ENCODE data around the gene SORL1. TPM values are rescaled to one million over a fixed set of nuclear protein-coding genes. Genes with fewer than 3 reads are reported as not detected.

Gene SORL1
- total RNA-seq, 2 experiments from 2014 or later = 228 to 411 TPM

DNA sequence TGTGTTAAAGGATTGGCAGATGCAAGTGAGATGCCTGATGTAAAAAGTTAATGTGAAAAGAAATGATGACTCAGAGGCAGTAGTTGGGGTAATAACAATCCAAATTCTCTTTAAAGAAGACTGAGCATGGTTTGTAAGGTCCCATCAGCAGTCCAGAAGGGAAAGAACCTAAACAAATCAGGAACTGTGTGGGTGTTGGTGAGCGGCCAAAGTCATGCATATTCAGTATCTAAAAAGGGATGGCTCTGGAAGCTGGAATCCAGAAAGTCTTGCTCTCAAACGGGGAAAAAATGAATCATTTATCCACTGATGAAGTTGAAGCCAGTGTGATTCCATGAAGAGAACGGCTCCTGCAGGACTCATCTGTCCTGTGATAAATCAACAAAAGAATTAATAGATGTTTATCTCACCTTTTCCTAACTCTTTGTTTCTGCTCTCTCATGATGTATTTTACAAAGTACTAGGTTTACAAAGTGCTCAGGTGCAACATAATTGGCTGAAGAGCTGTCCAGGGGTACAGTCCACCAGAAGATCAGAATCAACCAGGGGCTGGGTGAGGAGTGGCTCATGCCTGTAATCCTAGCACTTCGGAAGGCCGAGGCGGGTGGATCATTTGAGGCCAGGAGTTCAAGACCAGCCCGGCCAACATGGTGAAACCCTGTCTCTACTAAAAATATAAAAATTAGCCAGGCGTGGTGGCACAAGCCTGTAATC is 21.1 kb downstream of the SORL1 start:
- no peaks in the 10 kb centered on the region for H3K9me3 ChIP-seq (ENCODE audit: low read length)
- no peak overlapping the region for H3K4me2 ChIP-seq (ENCODE audit: low read length)
- TF ChIP-seq, protein P1, sequence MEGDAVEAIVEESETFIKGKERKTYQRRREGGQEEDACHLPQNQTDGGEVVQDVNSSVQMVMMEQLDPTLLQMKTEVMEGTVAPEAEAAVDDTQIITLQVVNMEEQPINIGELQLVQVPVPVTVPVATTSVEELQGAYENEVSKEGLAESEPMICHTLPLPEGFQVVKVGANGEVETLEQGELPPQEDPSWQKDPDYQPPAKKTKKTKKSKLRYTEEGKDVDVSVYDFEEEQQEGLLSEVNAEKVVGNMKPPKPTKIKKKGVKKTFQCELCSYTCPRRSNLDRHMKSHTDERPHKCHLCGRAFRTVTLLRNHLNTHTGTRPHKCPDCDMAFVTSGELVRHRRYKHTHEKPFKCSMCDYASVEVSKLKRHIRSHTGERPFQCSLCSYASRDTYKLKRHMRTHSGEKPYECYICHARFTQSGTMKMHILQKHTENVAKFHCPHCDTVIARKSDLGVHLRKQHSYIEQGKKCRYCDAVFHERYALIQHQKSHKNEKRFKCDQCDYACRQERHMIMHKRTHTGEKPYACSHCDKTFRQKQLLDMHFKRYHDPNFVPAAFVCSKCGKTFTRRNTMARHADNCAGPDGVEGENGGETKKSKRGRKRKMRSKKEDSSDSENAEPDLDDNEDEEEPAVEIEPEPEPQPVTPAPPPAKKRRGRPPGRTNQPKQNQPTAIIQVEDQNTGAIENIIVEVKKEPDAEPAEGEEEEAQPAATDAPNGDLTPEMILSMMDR (conservative IDR thresholded peaks at IDR 0.05; ENCODE audit: low read length) = no peak
- TF ChIP-seq EZH2phosphoT487 (IDR thresholded peaks at IDR 0.05; ENCODE audit: borderline replicate concordance, low read depth, low read length) = no peak
- intact Hi-C loops (cut with micrococcal nuclease; ENCODE audit: unreplicated experiment) = no loop called here
- no peaks in the 10 kb centered on the region for H3K9me2 ChIP-seq (ENCODE audit: insufficient read depth, low read length)
- H4K20me1 ChIP-seq (ENCODE audit: insufficient read depth, low read length) = peaks cover 37% of the 10 kb centered on the region
- H3K79me2 ChIP-seq (ENCODE audit: insufficient read depth, low read depth, low read length) = peaks cover 98% of the 10 kb centered on the region
- no peak overlapping the region for H3K27ac ChIP-seq (ENCODE audit: low read depth, low read length, poor library complexity, severe bottlenecking)
- DNase-seq (ENCODE audit: low spot score) = no peak
- POLR2A ChIA-PET = interaction anchor here (0.6 to 1.8 kb wide), 2 partner anchors 11 to 121 kb away, joined by 3 to 8 read pairs; no protein-coding TSS in a partner anchor
- peaks cover 98% of the 10 kb centered on the region for H3K36me3 ChIP-seq (ENCODE audit: insufficient read depth, low read length)
- peaks cover 15% of the 10 kb centered on the region for H3K4me1 ChIP-seq (ENCODE audit: insufficient read depth, low read length, poor library complexity, severe bottlenecking)
- no peak overlapping the region for H3K4me3 ChIP-seq (ENCODE audit: low read depth, low read length, poor library complexity, severe bottlenecking)
- H2AFZ ChIP-seq (ENCODE audit: low read length) = no peak overlapping the region
- no TSS peak for BruUV-seq (replicated peaks)
- CTCF ChIA-PET (ENCODE audit: unreplicated experiment) = no interaction called here

DNA sequence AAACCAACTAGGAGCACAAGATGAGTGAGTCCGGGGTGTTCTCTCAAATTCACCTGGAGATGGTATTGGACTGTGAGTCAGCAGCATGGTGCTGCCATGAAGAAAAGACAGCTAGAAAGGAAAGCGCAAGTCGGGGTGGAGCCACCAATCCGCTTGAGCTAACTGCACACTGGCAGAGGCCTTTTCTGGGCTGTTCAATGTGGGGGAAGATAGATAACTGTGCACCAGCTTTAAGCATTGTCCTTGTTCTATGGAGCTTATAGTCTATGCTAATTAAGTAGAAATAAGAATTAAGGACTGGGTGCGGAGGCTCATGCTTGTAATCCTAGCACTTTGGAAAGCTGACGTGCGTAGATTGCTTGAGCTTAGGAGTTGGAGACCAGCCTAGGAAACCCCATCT is 22.6 kb downstream of the SORL1 start:
- H3K79me2 ChIP-seq (ENCODE audit: insufficient read depth, low read depth, low read length) = peaks cover 98% of the 10 kb centered on the region
- H3K4me2 ChIP-seq (ENCODE audit: low read length) = no peak overlapping the region
- H2AFZ ChIP-seq (ENCODE audit: low read length) = no peak overlapping the region
- no peak overlapping the region for H3K4me3 ChIP-seq (ENCODE audit: low read depth, low read length, poor library complexity, severe bottlenecking)
- no peak for DNase-seq (ENCODE audit: low spot score)
- peaks cover 7% of the 10 kb centered on the region for H3K4me1 ChIP-seq (ENCODE audit: insufficient read depth, low read length, poor library complexity, severe bottlenecking)
- intact Hi-C loops (cut with micrococcal nuclease; ENCODE audit: unreplicated experiment) = no loop called here
- TF ChIP-seq, protein P1 (conservative IDR thresholded peaks at IDR 0.05; ENCODE audit: low read length) = no peak
- TF ChIP-seq EZH2phosphoT487 (IDR thresholded peaks at IDR 0.05; ENCODE audit: borderline replicate concordance, low read depth, low read length) = no peak
- no peaks in the 10 kb centered on the region for H3K9me2 ChIP-seq (ENCODE audit: insufficient read depth, low read length)
- BruUV-seq (replicated peaks) = TSS peak; percentile 2
- POLR2A ChIA-PET = interaction anchor here (1.0 to 1.8 kb wide), 4 partner anchors 9 to 107 kb away, joined by 3 to 8 read pairs (median 4); no protein-coding TSS in a partner anchor
- no peak overlapping the region for H3K27ac ChIP-seq (ENCODE audit: low read depth, low read length, poor library complexity, severe bottlenecking)
- H3K36me3 ChIP-seq (ENCODE audit: insufficient read depth, low read length) = peaks cover 98% of the 10 kb centered on the region
- peaks cover 23% of the 10 kb centered on the region for H4K20me1 ChIP-seq (ENCODE audit: insufficient read depth, low read length)
- CTCF ChIA-PET (ENCODE audit: unreplicated experiment) = no interaction called here
- no peaks in the 10 kb centered on the region for H3K9me3 ChIP-seq (ENCODE audit: low read length)

DNA sequence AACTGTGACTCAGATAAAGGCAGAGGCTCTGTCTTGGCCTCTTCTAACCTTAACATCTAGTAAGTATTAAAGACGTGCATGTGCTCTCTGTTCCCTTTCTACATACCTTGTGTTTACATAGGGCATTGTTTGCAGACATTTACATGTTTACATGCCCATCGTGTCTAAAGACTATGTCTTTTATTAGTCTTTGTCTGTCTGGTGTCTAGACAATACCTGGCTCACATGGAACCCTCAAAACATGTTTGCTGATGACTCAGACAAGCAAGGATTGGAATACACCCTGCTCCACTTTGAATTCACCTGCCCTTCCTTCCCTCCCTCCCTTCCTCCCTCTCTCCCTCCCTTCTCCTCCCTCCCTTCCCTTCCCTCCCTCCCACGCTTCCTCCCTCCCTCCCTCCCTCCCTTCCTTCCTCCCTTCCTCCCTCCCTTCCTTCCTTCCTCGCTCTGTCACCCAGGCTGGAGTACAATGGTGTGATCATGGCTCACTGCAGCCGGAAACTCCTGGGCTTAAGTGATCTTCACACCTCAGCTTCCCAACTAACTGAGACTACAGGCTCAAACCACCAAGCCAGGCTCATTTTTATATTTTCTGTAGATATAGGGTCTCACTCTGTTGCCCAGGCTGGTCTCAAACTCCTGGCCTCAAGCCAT is 24.4 kb downstream of the SORL1 start:
- TF ChIP-seq, protein P1 (conservative IDR thresholded peaks at IDR 0.05; ENCODE audit: low read length) = no peak
- TF ChIP-seq EZH2phosphoT487 (IDR thresholded peaks at IDR 0.05; ENCODE audit: borderline replicate concordance, low read depth, low read length) = no peak
- H3K36me3 ChIP-seq (ENCODE audit: insufficient read depth, low read length) = peaks cover 88% of the 10 kb centered on the region
- no peaks in the 10 kb centered on the region for H3K9me3 ChIP-seq (ENCODE audit: low read length)
- peaks cover 15% of the 10 kb centered on the region; the same call in 1 of the 2 replicates for H4K20me1 ChIP-seq (ENCODE audit: insufficient read depth, low read length)
- H2AFZ ChIP-seq (ENCODE audit: low read length) = no peak overlapping the region
- no peak overlapping the region for H3K4me3 ChIP-seq (ENCODE audit: low read depth, low read length, poor library complexity, severe bottlenecking)
- H3K4me1 ChIP-seq (ENCODE audit: insufficient read depth, low read length, poor library complexity, severe bottlenecking) = peaks cover 22% of the 10 kb centered on the region
- no peaks in the 10 kb centered on the region for H3K9me2 ChIP-seq (ENCODE audit: insufficient read depth, low read length)
- H3K79me2 ChIP-seq (ENCODE audit: insufficient read depth, low read depth, low read length) = peaks cover 93% of the 10 kb centered on the region
- intact Hi-C loops (cut with micrococcal nuclease; ENCODE audit: unreplicated experiment) = no loop called here
- no TSS peak for BruUV-seq (replicated peaks)
- ChIA-PET CTCF (ENCODE audit: unreplicated experiment) (no interaction called here), POLR2A (interaction anchor here (1.0 kb wide), 1 partner anchor 18 kb away, joined by 3 read pairs; no protein-coding TSS in a partner anchor)
- H3K27ac ChIP-seq (ENCODE audit: low read depth, low read length, poor library complexity, severe bottlenecking) = no peak overlapping the region
- no peak for DNase-seq (ENCODE audit: low spot score)
- H3K4me2 ChIP-seq (ENCODE audit: low read length) = no peak overlapping the region

Measured in OCI-LY7 (cell line).